Measurements from ENCODE around the gene IGSF23.
"Not testable (repeated sequence)": the region's sequence is repeated elsewhere in the genome, so short reads cannot be mapped to it uniquely, and the experiment has no call there.

IGSF23 gene

DNA sequence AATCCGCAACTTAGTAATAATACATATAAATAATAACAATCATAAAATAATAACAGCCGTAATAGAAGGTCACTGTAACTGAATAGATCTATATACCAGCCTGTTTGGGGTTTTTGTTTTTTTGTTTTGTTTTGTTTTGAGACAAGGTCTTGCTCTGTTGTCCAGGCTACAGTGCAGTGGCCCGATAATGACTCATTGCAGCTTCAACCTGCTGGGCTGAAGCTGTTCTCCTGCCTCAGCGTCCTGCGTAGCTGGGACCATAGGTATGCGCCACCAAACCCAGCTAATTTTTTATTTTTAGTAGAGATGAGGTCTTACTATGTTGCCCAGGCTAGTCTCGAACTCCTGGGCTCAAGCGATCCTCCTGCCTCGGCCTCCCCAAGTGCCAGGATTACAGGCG is 950 bp downstream of the IGSF23 start:
- DNase-seq, result no peak

DNA sequence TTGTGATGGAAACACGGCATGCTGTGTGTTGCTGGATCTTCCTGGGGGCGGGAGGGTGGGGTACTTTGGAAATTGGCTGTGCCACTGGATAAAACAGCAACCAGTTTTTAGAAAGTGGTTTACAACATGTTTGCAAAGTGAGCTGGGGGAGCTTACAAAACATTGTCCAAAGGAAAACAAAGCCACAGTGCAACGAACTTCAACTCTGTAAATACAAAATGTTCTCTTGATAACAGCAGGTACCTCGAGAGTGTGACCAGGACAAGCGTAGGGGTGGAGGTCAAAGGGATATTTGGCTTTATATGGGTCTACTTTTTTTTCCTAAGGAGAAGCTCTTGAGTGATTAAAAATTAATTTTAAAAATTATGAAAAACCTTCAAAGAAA is 2.5 kb downstream of the IGSF23 start:
- no peak for DNase-seq

DNA sequence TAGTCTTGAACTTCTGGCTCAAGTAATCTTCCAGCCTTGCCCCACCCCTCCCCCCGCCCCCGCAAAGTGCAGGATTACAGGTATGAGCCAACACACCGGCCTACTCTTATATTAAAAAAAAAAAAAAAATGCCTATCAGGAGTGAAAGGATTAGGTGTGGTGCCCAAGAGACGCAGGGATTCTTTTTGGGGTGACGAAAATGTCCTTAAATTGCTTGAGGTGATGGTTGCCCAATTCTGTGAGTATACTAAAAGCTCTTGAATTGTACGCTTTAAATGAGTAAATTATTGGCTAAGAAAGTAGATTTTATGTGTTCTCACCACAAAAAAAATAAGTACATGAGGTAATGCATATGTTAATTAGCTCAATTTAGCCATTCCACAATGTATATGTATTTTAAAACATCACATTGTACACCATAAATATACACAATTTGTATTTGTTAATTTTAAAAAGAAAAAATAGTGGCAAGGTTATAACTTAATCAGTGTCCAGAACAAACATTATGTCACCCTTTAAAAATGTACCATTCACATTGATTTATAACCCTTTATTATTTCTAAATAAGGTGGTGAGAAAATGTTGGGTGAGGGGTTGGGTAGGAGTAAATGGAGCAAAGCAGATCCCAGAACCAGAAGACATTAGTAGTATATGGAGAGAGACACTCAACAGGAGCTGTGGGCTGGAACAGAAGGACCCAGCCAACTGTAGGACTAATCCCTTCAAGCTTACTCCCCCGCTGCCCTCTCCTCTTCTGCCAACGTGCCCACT is 3.9 kb downstream of the IGSF23 start:
- no peak for DNase-seq

DNA sequence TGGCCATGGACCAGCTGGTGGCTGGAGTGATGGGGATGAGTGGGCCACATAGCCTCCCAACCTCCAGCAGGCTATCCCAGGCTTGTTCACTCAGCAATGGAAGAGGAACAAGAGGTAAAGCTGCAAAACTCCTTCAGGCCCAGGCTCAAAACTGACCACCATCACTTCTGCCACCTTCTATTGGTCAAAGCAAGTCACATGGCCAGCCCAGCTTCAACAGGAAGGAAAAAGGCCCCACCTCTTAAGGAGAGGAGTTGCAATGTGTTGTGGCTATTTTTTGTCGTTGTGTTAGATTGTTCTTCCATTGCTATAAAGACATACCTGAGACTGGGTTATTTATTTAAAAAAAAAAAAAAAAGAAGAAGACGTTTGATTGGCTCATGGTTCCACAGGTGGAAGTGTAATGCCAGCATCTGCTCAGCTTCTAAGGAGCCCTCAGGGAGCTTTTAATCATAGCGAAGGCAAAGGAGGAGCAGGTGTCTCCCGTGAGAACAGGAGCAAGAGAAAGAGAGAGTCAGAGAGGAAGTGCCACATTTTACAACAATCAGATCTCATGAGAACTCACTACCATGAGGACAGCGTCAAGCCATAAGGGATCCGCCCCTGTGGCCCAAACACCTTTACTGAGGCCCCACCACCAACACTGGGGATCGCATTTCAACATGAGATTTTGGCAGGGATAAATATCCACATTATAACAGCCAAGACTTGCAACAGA is 5.4 kb downstream of the IGSF23 start:
- DNase-seq, result no peak

DNA sequence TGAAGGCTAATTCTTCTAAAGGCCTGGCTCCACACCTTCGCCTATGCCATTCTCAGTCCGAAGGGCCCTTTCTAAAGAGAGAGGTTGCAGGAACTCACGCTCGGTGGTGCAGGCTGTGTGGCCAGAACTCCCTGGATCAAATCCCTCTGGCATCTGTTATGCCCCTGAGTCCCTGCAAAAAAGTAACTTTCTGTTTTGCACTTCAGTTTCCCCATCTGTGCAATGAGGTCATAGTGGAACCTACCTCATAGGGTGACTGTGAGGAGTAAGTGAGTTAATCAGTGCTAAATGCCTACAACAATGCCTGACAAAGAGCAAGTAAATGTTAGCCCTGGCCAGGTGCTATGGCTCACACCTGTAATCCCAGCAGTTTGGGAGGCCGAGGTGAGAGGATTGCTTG is 7.3 kb downstream of the IGSF23 start:
- no peak for DNase-seq

DNA sequence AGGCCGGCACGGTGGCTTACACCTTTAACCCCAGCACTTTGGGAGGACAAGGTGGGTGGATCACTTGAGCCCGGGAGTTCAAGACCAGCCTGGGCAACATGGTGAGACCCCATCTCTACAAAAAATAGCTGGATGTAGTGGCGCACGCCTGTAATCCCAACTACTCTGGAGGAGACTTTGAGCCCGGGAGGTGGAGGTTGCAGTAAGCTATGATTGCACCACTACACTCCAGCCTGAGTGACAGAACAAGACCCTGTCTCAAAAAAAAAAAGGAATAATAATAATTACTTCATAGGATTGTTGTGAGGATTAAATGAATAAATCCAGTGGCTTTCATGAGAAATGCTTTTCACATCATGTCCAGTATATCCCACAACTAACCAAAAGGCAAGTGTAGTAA is 8.0 kb downstream of the IGSF23 start:
- DNase-seq, result no peak

DNA sequence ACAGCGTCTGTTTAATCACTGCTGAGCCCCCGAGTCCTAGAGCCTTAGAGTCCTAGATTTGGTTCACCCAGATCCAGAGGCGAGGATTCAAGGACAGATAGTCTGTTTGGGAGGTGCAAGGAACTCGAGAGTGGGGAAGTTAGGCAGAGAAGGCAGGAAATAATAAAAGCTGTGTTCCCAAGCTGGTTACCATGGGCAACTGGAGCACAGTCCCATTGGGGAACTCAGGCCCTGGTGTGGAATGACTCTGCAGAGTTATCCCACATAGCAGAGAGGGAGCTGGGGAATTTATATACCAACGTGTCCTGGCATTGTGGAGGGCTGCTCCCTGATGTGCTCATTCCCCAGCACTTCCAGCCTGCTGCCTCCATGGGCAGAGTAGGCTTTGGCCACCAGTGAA is 9.7 kb downstream of the IGSF23 start:
- no peak for DNase-seq

DNA sequence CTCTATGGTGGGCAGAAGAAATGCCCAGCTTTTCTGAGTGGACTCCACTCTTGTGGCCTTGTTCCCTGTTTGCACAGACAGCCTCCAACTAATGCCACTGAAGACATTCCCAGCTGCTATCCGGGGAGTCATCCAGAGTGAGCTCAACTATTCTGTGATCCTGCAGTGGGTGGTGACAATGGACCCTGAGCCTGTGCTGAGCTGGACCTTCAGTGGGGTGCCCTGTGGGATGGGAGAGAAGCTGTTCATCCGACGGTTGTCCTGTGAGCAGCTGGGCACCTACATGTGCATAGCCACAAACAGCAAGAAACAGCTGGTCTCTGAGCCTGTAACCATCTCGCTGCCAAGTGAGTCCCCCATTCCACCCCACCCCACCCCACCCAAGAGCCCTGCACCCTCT is 10.3 kb downstream of the IGSF23 start:
- no peak for DNase-seq

DNA sequence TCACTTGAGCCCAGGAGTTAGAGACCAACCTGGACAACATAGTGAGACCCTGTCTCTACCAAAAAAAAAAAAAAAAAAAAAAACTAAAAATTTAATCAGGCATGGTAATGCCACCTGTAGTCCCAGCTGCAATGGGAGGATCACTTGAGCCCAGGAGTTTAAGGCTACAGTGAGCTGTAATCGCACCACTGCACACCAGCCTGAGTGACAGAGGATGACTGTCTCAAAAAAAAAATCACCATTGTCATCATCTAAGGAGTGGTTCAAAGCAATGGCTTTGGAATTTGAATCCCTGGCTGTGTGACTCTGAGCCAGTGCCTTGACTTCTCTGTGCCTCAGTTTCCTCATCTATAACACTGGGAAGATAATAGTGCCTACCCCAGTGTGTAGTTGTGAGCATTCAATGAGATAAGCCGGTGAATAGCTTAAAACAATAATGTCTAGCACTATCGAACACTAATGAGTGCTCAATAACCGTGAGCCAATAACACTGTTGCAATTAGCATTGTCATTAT is 11.5 kb downstream of the IGSF23 start:
- DNase-seq, result no peak

DNA sequence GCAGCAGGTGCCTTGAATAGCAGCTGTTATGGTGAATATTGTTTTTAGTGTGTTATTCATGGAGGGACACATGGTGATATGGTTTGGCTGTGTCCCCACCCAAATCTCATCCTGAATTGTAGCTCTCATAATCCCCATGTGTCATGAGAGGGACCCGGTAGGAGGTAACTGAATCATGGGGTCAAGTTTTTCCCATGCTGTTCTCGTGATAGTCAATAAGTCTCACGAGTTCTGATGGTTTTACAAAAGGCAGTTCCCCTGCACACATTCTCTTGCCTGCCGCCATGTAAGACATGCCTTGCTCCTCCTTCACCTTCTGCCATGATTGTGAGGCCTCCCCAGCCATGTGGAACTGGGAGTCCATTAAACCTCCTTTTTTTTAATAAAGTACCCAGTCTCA is 12.3 kb downstream of the IGSF23 start:
- not testable (repeated sequence) for DNase-seq

DNA sequence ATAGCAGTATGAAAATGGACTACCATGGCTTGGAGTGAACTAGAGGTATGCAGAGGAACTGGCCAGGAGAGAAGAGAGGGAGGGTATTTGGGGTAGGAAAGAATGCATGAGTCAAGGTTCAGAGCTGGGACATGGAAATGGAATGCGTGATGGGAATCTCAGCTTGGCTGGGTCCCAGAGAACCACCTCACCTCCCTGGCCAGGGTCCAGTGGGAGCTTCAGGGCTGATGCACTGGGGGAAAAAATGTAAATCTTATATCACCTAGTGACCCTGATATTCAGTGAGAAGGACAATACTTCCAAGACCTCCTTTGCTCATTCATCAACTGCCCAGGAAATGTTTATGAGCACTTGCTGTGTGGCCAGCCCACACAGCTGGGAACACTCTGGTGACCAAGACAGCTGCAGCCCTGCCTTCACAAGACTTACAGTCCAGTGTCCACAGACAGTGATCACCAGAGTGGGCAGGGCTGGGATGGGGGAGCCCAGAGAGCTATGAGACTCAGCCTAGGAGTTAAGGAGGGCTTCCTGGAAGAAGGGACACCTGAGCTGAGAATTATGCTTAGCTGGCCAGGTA is 12.8 kb downstream of the IGSF23 start:
- DNase-seq, result no peak

DNA sequence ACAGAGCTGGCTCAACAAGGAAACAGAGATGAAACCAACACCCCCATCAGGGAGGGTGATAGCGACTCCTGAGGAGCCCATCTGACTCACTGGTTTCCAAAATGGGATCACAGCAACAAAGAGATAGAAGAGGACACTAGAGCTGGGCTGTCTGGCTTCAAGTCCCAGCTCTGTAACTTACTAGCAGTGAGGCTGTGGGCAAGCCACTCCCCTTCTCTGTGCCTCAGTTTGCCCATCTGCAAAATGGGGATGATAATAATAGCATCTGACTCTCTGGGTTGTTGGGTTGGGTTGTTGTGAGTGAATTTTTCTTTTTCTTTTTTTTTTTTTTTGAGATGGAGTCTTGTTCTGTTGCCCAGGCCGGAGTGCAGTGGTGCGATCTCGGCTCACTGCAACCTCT is 14.3 kb downstream of the IGSF23 start:
- DNase-seq, result no peak

DNA sequence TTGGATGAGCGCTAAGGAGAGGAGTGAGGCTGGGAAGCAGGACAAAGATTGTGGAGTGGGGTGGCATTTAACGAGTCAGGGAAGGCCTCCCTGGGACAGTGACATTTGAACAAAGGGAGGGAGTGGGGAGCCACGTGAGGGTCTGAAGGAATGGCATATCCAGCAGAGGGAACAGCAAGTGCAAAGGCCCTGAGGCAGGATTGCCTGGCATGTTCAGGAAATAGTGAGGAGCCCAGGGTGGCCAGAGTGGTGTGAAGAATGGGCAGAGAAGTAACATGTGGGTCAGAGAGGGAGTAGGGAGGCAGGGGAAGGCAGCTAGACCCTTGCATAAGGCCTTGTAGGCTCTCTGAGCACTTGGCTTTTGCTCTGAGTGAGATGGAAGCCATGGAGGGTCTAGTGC is 15.4 kb downstream of the IGSF23 start:
- DNase-seq, result no peak

DNA sequence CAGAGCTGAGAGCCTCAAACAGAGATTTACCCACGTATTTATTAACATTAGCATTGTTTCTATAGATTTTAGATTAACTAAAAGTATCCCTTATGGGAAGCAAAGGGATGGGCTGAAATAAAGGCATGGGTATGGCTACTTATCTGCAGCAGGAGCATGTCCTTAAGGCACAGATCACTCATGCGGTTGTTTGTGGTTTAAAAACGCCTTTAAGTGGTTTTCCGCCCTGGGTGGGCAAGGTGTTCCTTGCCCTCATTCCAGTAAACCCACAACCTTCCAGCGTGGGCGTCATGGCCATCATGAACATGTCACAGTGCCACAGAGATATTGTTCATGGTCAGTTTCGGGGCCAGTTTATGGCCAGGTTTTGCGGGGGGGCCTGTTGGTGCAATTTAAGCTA is 18.2 kb downstream of the IGSF23 start:
- not testable (repeated sequence) for DNase-seq

DNA sequence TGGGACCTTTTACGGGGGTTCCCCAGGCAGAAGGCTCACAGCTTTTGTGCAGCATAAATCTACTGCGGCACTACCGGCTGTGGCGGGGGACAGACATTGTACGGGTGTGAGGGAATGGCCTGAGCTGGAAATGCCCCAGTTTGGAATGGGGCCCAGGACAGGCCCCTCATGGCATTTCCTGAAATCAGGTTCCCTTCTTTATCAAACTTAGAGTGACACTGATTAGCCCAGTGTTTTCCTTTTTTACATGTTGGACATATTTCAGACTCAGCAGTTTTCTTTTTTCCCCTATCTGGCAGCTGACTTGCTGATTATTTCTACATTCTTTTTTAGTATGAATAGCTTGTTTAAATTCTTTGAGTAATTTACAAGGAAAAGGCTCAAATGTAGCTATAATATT is 20.7 kb downstream of the IGSF23 start:
- not testable (repeated sequence) for DNase-seq

DNA sequence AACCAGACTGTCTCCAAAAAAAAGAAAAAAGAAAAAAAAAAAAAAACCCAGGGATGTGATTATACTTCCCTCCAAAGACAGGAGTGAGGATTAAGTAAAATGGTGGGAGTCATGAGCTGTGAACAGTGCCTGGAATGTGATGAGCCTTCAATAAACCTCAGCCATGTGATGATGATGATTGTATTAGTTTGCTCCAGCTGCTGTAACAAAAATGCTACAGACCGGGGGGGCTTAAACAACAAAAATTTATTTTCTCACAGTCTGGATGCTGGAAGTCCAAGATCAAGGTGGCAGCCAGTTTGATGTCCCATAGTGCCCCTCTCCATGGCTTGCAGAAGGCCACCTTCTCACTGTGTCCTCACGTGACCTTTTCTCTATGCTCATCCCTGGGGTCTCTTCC is 21.4 kb downstream of the IGSF23 start:
- no peak for DNase-seq

DNA sequence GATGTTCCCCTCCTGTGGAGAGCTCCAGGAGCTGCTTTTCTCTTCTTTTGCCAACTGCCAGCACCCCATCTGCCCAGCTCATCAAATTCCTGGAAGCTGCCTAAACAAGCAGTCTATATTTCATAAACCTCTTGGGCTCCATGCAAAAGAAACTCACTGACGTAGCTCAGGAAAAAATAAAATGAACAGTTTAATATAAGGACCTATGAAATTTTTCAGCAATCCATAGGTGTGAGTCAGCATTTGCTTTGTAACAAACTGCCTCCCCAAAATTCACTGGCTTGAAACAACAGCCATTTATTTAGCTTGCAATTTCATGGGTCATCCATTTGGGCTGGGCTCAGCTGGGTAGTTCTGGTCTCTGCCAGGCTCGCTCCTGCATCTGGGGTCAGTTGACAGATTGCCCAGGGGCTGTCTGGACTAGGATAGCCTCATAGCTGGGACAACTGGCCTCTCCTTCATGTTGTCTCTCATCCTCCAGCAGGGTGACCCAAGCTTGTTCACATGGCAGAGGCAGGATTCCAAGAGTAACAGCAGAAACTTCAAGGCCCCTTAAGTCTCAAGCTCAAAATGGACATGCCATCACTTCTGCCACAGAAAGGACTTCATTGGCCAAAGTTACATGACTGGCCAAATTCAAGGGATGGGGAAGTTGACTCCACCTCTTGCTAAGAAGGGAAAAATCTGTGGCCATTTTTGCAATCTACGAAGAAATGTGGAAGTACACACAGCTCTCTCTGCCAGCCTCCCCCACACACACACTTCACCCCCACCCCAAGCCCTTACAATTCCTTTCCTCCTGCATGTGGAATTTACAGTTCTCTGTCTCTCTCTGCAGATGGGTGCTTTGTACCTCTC is 22.4 kb downstream of the IGSF23 start:
- no peak for DNase-seq

DNA sequence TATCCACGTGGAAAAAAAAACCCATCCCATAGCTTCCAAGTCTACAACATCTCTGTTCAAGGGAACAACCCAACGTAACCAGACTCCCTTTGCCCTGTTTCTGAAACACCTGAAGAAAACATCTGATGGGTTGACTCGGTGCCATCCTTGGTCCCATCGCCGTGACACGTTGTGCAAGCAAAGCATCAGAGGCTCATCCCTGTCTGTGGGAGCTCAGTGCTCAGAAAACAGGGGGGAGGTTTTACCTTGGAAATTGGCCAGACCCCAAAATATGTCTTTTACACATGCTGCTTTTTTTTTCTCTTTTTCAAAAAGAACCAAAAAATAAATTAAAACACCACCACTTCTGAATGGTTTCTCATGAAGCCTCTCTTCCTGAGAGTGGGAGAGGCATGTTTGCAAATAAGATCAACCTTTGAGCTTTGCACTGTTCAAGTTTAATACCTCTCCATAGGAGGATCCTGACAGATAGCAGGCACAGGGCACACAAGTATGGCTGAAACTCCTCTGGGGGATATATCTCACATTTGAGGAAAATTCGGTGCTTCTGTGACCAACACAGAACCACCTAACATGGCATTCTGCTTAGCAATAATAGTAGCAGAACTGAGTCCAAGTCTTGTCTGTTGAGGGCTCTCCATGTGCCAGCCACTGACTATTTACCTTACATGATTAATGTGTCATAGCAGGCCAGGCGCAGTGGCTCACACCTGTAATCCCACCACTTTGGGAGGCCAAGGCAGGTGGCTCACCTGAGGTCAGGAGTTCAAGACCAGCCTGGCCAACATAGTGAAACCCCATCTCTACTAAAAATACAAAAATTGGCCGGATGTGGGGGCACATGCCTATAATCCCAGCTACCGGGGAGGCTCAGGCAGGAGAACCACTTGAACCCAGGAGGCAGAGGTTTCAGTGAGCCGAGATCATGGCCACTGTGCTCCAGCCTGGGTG is 23.4 kb downstream of the IGSF23 start:
- no peak for DNase-seq

DNA sequence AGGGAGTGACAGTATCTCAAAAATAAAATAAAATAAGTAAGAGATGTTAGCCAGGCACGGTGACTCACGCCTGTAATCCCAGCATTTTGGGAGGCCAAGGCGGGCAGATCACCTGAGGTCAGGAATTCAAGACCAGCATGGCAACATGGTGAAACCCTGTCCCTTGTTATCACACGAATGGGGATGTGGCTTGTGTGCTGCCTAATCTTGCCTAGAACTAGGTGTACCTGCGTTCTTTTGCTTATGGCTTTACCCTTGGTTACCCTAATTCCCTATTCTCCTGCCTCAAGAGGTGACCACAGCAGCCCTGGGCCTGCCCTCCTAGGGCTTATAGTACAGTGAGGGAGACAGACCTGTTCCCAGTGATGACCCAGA is 24.0 kb downstream of the IGSF23 start:
- DNase-seq, result no peak

DNA sequence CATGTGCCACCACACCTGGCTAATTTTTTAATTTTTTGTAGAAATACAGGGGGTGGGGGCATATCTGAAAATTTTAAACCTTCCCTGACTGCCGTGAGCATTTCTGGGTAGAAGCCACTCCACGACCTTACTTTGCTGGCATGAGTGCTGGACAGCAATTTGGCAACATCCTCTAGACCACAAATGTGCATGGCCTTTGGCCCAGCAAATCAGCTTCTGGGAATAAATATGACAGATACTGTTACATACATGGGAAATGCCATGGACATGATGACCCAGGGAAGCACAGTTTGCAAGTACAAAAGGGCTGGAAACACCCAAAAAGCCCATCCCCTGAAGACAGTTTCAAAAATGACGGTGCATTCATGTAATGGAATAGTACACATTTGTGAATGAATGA is 27.2 kb downstream of the IGSF23 start:
- no peak for DNase-seq

DNA sequence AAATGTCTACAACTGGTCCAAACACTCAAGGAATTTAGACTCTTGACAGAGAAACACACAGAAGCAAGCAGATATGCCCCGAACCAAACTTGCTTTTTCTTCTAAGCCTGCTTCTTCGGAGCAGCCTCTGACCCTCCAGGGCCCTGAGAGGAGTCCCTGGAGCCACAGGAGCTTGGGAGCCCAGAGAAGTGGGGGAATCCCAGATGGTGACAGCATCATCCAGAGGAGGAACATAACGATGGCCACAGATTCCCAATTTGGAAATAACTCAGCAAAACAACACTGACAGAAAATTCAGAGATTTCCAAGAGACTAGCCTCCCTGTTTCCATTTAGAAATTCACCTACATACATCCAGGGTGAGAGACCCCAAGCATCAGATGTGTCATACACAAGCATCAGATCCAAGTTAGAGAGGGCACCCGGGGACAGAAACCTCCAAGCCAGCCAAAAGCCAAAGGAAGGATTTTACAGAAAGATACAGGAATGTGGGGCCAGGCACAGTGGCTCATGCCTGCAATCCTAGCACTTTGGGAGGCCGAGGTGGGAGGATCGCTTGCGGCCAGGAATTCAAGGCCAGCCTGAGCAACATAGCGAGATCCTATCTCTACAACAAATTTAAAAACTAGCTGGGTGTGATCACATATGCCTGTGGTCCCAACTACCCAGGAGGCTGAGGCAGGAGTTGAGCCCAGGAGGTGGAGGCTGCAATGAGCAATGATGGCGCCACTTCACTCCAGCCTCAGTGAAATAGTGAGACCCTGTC is 28.3 kb downstream of the IGSF23 start:
- DNase-seq, result no peak
